Stimulated activated CD8-positive, alpha-beta memory T cell treated with anti-CD3 and anti-CD28 coated beads, Interleukin-15, amount 100 ng/mL, for 4 hours (primary cell): Measurements from ENCODE around the gene ZNF284.
"Not testable (repeated sequence)": the region's sequence is repeated elsewhere in the genome, so short reads cannot be mapped to it uniquely, and the experiment has no call there.

Experiments used
- DNase-seq, 2 donors: peaks; one replicate each; pipeline ENCODE4 v3.0.0-alpha.2; 2020; ENCODE audit warnings: low read depth in 2 of 2

ZNF284 gene

GRCh38 chr19:44111910-44112463, 40.0 kb downstream of the ZNF284 start:
- no peak for DNase-seq

GRCh38 chr19:44112802-44113137, 40.8 kb downstream of the ZNF284 start:
- DNase-seq: no peak

- peak; percentile 70 to 80 for DNase-seq
These were observed 41.3 kb downstream of the ZNF284 start, which contains the start of gene ZNF225 for GRCh38 chr19:44113138-44113783. Gene ZNF225 (plus strand): TSS chr19:44113399. CDS start chr19:44115828, 2,429 bp downstream.

- DNase-seq: no peak
These were observed 41.9 kb downstream of the ZNF284 start for GRCh38 chr19:44113784-44114390.

GRCh38 chr19:44121162-44121561, 49.2 kb downstream of the ZNF284 start:
- DNase-seq: not testable (repeated sequence)

- DNase-seq: no peak
These were observed 60.0 kb downstream of the ZNF284 start for GRCh38 chr19:44131955-44132354.
